RPMI8226 (cell line): ENCODE measurements around the gene AAK1.
A peak's percentile ranks its signal among the peaks of the same experiment; 100 is the strongest.
"Not testable (repeated sequence)": the region's sequence is repeated elsewhere in the genome, so short reads cannot be mapped to it uniquely, and the experiment has no call there.

Experiments
- DNase-seq: peaks from one replicate; pipeline ENCODE4 v3.0.0-alpha.2; 2015

The AAK1 gene

GRCh38 chr2:69471793-69472192, 171.7 kb downstream of the AAK1 start:
- DNase-seq: no peak

GRCh38 chr2:69470911-69471310, 172.6 kb downstream of the AAK1 start:
- DNase-seq: no peak

GRCh38 chr2:69469784-69470183, 173.8 kb downstream of the AAK1 start:
- DNase-seq: no peak

GRCh38 chr2:69469375-69469774, 174.2 kb downstream of the AAK1 start:
- no peak for DNase-seq

GRCh38 chr2:69466728-69467127, 176.8 kb downstream of the AAK1 start:
- DNase-seq: no peak

GRCh38 chr2:69465513-69466456, 177.8 kb downstream of the AAK1 start:
- no peak for DNase-seq

- DNase-seq: no peak
Observed at GRCh38 chr2:69464575-69464974, 179.0 kb downstream of the AAK1 start.

- DNase-seq: no peak
Observed at GRCh38 chr2:69462780-69463179, 180.8 kb downstream of the AAK1 start.

GRCh38 chr2:69461404-69461803, 182.1 kb downstream of the AAK1 start:
- no peak for DNase-seq

GRCh38 chr2:69459936-69460335, 183.6 kb downstream of the AAK1 start:
- no peak for DNase-seq

- DNase-seq: no peak
Observed at GRCh38 chr2:69456950-69457445, 186.5 kb downstream of the AAK1 start.

- DNase-seq: no peak
Observed at GRCh38 chr2:69456154-69456553, 187.4 kb downstream of the AAK1 start.

- no peak for DNase-seq
Observed at GRCh38 chr2:69454976-69455375, 188.6 kb downstream of the AAK1 start.

- DNase-seq: no peak
Observed at GRCh38 chr2:69453475-69454129, 189.9 kb downstream of the AAK1 start.

- DNase-seq: no peak
Observed at GRCh38 chr2:69452687-69453086, 190.9 kb downstream of the AAK1 start.

- DNase-seq: no peak
Observed at GRCh38 chr2:69450735-69451416, 192.7 kb downstream of the AAK1 start.

- DNase-seq: no peak
Observed at GRCh38 chr2:69449906-69450305, 193.6 kb downstream of the AAK1 start.

- not testable (repeated sequence) for DNase-seq
Observed at GRCh38 chr2:69443673-69444072, 199.9 kb downstream of the AAK1 start.

GRCh38 chr2:69439499-69439898, 204.0 kb downstream of the AAK1 start:
- DNase-seq: not testable (repeated sequence)

GRCh38 chr2:69438580-69438979, 205.0 kb downstream of the AAK1 start:
- no peak for DNase-seq

- DNase-seq: no peak
Observed at GRCh38 chr2:69437751-69438154, 205.8 kb downstream of the AAK1 start.

- DNase-seq: peak; percentile 85
Observed at GRCh38 chr2:69436938-69437750, 206.4 kb downstream of the AAK1 start, which contains the start of gene NFU1. Gene NFU1 (minus strand): TSS chr2:69437435. CDS start chr2:69437422, 13 bp downstream.

- no peak for DNase-seq
Observed at GRCh38 chr2:69436596-69436937, 207.0 kb downstream of the AAK1 start.
